Measurements from ENCODE around the gene FUCA2. TPM values are rescaled to one million over a fixed set of nuclear protein-coding genes. Genes with fewer than 3 reads are reported as not detected.

Gene FUCA2
- total and polyA plus RNA-seq, 2 of the 8 experiments (the other 6 are each of a cell fraction or from before 2014, with no cell fraction given): 24.2 to 47.2 TPM

DNA sequence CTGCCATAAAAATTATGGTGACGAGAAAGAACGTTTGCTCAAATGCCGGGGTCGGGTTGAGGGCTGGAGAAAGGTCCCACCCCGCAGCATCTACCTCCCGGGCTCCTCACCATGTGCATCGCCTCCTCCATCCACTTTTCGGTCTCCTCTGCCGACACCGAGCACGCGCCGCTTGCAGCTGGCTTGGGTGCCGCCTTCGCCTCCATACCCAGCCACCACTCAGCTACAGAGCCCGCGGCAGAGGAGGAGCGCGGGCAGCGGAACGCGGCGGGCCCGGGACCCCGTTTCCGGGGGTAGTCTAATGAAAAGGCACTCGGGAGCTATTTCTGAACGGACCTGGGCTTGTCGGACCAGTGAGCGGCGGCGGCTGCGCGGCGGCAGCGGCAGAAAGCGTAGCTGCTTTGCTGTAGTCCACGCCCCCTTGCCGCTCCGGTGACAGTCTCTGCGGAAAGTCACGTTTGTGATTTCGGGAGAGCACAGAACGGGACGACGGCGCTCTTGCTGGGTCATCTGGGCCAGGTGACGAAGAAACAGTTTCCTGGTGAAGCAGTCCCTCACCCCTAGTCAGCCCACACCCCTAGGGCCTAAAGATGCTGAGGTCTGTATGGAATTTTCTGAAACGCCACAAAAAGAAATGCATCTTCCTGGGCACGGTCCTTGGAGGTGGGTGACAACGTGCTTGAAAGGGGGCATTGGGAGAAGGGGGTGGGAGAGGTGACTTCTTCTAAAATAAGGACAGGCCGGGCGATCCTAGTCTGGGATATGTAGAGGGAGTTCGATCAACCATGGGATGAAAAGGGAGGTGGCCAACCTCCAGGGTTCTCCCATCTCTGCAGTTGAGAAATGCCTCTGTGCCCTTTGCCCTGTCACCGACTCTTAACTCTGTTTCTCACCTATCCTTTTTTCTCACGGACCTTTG lies 60.8 kb downstream of the FUCA2 start, which contains the start of the genes ADAT2 and PEX3:
TSS of gene ADAT2 (minus strand) at position 243 of the 919 bp plus-strand sequence. CDS start at position 206, 37 bp downstream.
TSS of gene PEX3 (plus strand) at position 353 of the 919 bp plus-strand sequence. CDS start at position 591, 238 bp downstream.
- Histone ChIP-seq H2BK12ac (ENCODE audit: low read depth, low read length) (no peak within 1 kb of the TSS; the same call in 1 of the 2 replicates), H2BK15ac (ENCODE audit: low read length) (no peak within 1 kb of the TSS), H3K23me2 (ENCODE audit: low read depth, low read length) (peaks cover 10% of the 10 kb centered on the region), H4K5ac (ENCODE audit: insufficient read length, low read depth, low read length) (peak within 1 kb of the TSS; percentile 27), H3K4me2 (ENCODE audit: insufficient read depth in 1 of 2, low read depth in 2 of 2, low read length in 2 of 2) (peak within 1 kb of the TSS; percentile 93 to 98), H3K79me1 (ENCODE audit: low read depth, low read length) (no peaks in the 10 kb centered on the region), H3K27ac (ENCODE audit: low read depth, low read length) (peak within 1 kb of the TSS; percentile 56), H3K4me3 (ENCODE audit: extremely low read depth in 1 of 4, insufficient read depth in 2 of 4, low read depth in 3 of 4, low read length in 4 of 4) (peak within 1 kb of the TSS; percentile 75 to 97 (median 92)), H2BK20ac (ENCODE audit: low read length) (no peak within 1 kb of the TSS), H3K4me1 (replicated peaks in 1 of 4; ENCODE audit: control insufficient read depth in 3 of 4, insufficient read depth in 4 of 4, low read length in 3 of 4) (no peaks in the 10 kb centered on the region; a peak in 1 of 7 replicates), H4K8ac (ENCODE audit: extremely low read depth, insufficient read depth, low read length) (peak within 1 kb of the TSS; percentile 85; the same call in 1 of the 2 replicates), H3K9me3 (ENCODE audit: insufficient read depth in 2 of 2, low read depth in 1 of 2, low read length in 1 of 2) (no peaks in the 10 kb centered on the region), H3K56ac (replicated peaks; ENCODE audit: insufficient read length, low read depth, low read length) (no peak within 1 kb of the TSS), H3K9ac (replicated peaks in 1 of 4; ENCODE audit: extremely low read depth in 1 of 4, low read depth in 3 of 4, low read length in 3 of 4) (peak within 1 kb of the TSS; percentile 81 to 93 (median 84)), H3K4ac (replicated peaks; ENCODE audit: insufficient read length, low read depth, low read length) (no peak within 1 kb of the TSS), H2BK120ac (replicated peaks; ENCODE audit: low read depth, low read length) (no peak within 1 kb of the TSS), H4K20me1 (replicated peaks in 1 of 2; ENCODE audit: control insufficient read depth in 1 of 2, insufficient read depth in 2 of 2, low read length in 2 of 2) (no peaks in the 10 kb centered on the region), H2AK5ac (ENCODE audit: low read depth, low read length) (no peak within 1 kb of the TSS), H3K79me2 (ENCODE audit: control insufficient read depth in 1 of 2, insufficient read depth in 2 of 2, low read length in 2 of 2) (peaks cover 0 to 24% of the 10 kb centered on the region in 2 experiments; a peak in 3 of 4 replicates), H2AFZ (ENCODE audit: low read length) (peak within 1 kb of the TSS; percentile 98), H3K23ac (ENCODE audit: insufficient read length) (no peak within 1 kb of the TSS), H3K27me3 (replicated peaks in 1 of 4; ENCODE audit: control insufficient read depth in 3 of 4, extremely low read depth in 1 of 4, insufficient read depth in 3 of 4, low read length in 3 of 4) (no peaks in the 10 kb centered on the region), H2BK5ac (ENCODE audit: low read depth, low read length) (peak within 1 kb of the TSS; percentile 80), H3K36me3 (ENCODE audit: control insufficient read depth in 2 of 4, insufficient read depth in 4 of 4, low read length in 3 of 4) (no peaks in the 10 kb centered on the region), H4K91ac (replicated peaks; ENCODE audit: insufficient read length, low read length) (no peak within 1 kb of the TSS), H3K18ac (ENCODE audit: extremely low read depth, low read length) (no peak within 1 kb of the TSS), H3K14ac (ENCODE audit: insufficient read length) (no peak within 1 kb of the TSS)
- CTCF ChIA-PET (ENCODE audit: partially characterized antibody): no interaction called here
- DNase-seq (ENCODE audit: low read depth in 1 of 2, low spot score in 2 of 2): peak; percentile 79 to 94
- peak; percentile 28 for FAIRE-seq
- 1% methylated on average over 56 of the region's 56 CpGs; no CpG with 5 or more reads in 1 of the 2 experiments for WGBS, 2 experiments (ENCODE audit: extremely low coverage in 1 of 2, insufficient coverage in 1 of 2, insufficient read length in 1 of 2, insufficient replicate concordance in 2 of 2, low coverage in 1 of 2, low lambda C conversion rate in 2 of 2, missing lambda C conversion rate in 1 of 2)
- POLR2A ChIA-PET (ENCODE audit: partially characterized antibody): interaction anchor here (0.7 to 1.2 kb wide), 7 partner anchors 15 to 531 kb away, joined by 3 to 6 read pairs (median 3); partner anchors contain the start of gene FUCA2
- TF ChIP-seq CREB1 (IDR thresholded peaks at IDR 0.05) (peak; percentile 83), RAD21 (IDR thresholded peaks at IDR 0.05 in 1 of 2, conservative IDR thresholded peaks at IDR 0.05 in 1 of 2; ENCODE audit: low read depth in 2 of 2, low read length in 2 of 2) (peak in 1 of 2 experiments; percentile 22; a peak in 1 of 4 replicates)

All from H1 (cell line).